Hippocampal formation (tissue), 2 donors: ENCODE results near the gene BPIFB6.

Source experiments
- DNase-seq, 2 donors: peaks; one replicate each; lab custom pipeline; 2025; lab: John Stamatoyannopoulos, UW

The BPIFB6 gene

DNA sequence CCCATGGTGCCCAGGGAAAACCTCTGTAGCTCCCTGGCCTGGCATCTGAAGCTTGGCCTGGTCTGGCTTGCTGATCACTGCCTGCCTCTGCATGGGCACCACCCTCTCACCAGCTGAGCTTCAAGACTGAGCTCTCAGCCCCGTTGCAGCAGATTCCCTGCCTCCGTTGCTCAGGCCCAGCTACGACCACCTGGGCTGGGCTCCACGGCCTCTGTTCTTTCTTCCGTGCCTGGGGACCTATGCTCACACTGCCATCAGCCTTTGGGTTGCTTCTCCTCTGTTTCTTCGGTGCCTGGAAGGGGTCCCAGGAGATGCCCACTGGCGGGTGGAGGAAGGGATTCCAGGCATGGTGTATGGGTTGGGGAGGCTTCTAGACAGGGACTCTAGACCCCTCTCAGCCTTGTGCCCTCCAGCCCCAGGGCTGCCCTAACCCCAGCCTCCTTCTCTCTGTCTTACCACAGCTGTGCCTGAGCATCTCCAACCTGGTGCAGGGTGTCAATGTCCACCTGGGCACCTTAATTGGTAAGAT is 14.8 kb upstream of the BPIFB6 start:
- no peak for DNase-seq

DNA sequence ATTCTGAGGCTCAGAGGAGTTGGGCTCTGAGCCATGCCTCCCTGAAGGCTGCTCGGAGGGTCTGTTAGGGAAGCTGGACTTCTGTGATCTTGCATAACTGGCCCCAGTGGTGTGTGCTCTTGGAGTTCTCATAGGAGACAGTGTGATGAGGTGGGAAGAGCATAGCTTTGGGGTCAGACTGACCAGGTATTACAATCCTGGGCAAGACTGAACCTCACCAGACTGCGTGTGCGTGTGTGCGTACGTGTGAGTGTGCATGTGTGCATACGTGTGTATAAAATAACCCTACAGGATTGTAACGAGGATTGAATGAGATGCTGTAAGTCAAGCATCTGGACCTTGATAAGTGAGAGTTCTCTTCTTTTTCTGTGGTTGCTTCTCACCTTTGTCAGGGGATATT is 13.9 kb upstream of the BPIFB6 start:
- no peak for DNase-seq

DNA sequence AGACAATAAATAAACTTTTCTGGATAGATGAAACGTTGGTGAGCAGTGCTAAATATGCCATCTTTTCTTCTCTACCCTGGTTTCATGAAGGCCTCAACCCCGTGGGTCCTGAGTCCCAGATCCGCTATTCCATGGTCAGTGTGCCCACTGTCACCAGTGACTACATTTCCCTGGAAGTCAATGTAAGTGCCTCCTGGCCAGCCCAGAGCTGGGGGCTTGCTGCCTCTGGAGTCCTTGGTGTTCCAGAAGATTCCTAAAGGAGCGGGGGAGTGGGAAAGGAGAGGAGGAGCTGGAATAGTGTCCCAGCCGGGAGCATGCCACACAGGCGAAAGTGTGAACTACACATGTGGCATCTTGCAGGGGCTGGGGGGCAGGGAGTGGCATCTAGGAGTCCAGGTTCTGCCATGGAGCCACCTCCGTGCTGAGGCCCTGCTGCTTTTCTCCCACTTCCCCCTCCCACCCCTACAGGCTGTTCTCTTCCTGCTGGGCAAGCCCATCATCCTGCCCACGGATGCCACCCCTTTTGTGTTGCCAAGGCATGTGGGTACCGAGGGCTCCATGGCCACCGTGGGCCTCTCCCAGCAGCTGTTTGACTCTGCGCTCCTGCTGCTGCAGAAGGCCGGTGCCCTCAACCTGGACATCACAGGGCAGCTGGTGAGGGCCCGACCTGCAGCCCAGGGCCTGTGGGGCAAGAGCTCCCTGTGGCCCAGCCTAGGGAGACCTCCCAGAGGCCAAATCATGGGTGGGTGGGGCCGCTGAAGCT is 13.1 kb upstream of the BPIFB6 start:
- DNase-seq = no peak

DNA sequence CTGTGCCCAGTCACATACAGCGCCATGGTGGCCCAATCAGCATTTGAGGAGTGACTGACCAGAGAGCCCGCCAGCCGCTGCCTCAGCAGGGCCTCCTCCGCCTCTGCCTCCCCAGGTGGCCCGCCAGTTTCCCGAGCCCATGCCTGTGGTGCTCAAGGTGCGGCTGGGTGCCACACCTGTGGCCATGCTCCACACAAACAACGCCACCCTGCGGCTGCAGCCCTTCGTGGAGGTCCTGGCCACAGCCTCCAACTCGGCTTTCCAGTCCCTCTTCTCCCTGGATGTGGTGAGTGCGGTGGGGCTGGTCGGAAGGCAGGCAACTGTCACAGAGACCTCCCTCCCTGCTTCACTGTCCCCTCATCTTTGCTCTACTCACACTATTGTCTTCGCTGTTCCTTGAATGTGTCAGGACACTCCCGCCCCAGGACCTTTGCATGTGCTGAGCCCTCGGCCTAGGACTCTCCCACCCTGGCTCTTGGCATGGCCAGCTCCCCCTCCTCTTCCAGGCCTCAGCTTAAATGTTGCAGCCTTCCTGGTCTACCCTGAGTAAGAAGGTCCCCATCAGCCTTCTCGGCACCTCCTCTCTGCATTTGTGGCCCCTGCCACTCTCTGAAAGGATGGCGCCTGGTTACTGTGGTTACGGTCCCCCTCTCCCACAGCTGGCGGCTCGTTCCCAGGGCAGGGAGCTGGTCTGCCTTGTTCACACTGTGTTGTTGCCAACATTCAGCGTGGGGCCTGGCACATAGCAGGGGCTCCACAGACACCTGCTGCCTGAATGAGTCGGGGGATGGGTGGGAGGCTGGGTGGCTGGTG is 11.8 kb upstream of the BPIFB6 start:
- no peak for DNase-seq

DNA sequence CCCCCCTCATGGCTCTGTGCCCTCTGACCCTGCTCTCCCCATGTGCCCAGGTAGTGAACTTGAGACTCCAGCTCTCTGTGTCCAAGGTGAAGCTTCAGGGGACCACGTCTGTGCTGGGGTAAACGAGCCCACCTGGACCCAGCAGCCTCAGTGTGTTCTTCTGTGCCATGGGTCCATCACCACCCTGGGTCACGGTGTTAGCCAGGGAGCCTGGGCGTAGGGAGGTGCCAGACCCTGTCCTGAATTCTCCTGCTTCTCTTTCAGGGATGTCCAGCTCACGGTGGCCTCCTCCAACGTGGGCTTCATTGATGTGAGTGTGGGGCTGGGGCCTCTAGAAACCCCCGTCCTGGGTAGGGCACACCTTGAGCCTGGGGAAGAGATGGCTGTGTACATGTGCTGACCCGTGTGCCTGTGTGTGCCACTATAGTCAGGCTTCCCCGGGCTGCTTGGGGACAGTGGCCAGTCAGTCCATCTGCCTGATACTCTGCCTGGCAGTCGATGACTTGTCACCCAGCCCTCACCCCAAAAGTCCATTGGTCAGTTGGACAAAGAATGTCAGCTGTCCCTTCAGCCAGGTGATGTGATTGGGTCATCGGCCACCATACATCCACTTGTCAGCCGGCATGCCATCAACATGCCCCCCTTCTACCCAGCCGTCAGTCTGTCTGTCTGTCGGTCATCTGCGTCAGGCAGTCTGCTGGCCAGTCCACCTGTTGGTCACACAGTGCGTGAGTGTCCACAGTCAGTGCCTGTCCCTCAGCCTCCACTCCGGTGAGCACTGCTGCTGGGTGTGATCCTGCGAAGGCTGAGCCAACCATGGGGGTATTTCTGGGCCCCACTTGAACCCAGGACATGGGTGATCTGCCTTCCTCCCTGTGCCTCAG is 10.9 kb upstream of the BPIFB6 start:
- DNase-seq = no peak

DNA sequence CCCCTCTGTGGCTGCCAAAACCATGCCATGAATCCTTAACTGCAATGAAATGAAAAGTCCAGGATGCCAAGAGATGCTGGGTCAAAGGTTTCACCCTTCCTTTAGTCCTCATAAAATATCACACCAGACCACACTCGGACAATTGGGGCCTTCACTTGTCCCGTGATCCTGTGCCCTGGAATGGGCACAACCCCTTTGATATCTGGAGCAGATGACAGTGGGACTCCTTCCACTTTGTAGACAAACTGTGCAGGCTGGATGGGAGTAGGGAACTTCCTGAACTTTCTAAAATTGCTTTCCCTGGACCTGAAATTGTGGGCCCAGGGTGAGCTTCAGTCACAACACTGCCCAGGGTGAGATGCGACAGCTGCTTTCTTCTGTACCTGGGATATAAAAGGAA is 9.6 kb upstream of the BPIFB6 start:
- DNase-seq = no peak

DNA sequence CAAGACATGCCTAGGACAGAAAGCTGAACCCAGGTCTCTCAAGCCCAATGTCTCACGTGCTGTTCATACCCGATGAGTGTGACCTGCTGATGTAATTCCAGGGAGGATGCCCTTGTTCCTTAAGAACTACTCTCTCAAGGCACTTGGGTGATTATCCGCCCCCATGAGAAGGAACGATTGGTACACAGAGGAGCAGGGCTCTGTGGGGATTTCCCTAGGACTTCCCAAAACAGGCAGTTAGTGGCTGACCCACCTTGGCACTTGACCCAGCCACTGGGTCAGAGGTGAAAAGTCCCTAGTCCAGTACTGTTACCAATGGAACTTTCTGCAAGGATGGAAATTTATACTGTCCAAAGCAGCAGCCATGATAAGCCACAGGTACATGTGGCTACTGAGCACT is 9.2 kb upstream of the BPIFB6 start:
- DNase-seq = no peak

DNA sequence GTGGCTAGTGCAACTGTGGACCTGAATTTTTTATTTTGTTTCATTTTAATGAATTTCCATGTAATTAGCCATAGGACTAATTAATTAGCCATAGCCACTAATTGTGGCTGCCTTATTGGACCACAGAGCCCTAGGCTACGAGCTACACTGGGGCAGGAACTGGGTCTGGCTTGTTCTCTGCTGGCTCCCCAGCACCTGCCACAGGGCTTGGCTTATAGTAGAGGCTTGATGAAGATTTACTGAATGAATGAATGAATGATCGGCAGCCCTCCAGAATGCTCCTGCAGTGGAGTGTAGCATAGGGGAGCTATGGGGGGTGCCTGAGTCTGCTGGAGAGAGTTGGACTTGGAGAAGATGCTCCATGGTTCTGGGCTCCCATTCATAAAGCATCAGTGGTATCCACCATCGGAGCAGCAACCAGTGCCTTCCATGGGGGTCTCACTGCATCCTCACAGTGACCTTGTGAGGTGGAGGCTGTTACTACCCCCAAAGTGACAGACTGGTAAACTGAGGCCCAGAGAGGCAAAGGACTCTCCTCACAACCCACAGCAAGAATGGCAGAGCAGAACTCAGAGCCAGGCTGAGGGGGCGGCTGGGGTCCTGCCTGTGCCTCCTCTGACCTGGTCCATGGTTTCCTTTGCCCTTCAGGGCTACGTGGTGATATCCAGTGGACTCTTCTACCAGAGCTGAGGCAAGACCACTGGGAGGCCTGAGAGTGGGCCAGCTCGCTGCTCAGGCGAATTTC is 8.6 kb upstream of the BPIFB6 start:
- no peak for DNase-seq

DNA sequence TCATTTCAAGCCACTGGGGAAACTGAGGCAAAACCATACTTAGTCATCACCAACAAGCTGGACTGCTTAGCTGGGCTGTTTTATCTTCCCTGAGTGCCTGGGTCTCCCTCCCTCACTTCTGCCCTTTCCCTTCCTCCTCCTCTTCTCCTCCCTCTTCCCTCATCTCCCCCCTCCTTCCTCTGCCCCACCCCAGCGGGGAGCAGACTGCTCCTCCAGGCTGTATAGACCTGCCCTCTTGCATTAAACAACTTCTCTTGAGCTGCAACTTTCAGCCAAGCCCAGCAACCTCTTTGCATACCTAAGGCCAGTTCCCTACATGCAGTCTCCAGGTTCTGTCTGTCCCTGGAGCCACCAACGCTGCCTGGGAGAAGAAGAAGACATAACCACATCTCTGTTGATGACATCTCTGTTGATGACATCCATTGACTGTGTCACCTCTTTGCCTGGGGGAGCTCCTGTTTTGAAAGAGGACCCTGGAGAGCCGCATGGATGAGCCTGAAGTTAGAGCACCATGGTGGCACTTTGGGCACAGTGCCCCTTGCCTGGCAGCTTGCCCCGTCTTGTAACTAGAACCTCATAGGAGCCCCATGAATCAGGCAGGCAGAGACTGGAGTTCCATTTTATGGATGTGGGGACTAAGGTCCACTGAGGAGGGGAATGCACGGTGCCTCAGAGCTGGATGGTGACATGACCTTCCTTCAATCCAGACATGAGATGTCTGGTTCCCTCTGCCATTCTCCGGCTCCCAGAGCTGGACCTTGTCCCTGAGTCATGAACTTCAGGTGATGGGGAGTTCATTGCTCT is 7.8 kb upstream of the BPIFB6 start:
- DNase-seq = no peak

DNA sequence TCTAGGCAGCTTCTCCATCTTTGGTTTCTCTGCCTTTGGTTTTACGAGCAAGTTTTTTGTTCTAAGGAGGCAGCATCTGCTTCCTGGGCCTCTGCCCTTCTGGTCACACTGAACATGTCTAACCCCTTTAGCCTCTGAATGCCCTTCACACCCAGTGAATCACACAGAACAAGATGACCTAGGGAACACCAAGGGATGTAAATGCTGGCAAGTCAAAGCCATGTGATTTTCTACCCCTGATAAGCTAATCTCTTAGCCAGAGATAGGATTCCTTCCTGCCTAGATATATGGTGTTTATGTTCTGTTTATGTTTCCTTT is 7.2 kb upstream of the BPIFB6 start:
- no peak for DNase-seq

DNA sequence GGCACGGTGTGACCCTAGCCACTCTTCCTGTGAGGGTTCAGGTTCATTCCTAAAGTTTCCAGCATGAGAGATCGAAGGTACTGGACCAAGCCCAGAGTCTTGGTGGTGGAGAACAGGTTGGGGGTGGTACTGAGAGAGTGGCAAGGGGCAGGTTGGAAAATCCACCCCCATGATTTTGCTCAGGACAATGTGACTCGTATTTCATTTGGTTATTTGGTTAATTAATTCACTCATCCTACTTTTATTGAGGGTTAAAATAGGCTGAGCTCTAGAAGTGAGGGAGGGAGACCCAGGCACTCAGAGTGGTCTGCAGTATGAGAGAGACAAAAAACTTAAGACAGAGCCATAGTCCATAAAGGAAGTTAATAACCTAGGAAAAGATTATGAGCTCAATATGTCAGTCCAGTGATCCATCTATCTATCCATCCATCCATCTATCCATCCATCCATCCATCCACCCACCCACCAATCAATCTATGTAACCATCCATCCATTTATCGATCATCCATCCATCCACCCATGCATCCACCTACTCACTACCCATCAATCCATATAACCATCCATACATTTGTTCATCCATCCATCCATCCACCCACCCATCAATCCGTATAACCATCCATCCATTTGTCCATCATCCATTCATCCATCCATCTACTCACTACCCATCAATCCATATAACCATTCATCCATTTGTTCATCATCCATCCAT is 6.7 kb upstream of the BPIFB6 start:
- DNase-seq = no peak

DNA sequence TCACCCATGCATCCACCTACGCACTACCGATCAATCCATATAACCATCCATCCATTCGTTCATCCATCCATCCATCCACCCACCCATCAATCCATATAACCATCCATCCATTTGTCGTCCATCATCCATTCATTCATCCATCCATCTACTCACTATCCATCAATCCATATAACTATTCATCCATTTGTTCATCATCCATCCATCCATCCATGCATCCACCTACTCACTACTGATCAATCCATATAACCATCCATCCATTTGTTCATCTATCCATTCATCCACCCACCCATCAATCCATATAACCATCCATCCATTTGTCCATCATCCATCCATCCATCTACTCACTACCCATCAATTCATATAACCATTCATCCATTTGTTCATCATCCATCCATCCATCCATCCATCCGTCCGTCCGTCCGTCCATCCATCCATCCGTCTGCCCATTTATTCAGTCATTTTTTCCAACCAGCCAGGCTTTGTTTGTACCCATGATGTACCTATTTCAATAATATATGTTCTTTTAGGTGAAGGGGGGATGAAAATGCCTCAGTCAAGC is 6.1 kb upstream of the BPIFB6 start:
- no peak for DNase-seq

DNA sequence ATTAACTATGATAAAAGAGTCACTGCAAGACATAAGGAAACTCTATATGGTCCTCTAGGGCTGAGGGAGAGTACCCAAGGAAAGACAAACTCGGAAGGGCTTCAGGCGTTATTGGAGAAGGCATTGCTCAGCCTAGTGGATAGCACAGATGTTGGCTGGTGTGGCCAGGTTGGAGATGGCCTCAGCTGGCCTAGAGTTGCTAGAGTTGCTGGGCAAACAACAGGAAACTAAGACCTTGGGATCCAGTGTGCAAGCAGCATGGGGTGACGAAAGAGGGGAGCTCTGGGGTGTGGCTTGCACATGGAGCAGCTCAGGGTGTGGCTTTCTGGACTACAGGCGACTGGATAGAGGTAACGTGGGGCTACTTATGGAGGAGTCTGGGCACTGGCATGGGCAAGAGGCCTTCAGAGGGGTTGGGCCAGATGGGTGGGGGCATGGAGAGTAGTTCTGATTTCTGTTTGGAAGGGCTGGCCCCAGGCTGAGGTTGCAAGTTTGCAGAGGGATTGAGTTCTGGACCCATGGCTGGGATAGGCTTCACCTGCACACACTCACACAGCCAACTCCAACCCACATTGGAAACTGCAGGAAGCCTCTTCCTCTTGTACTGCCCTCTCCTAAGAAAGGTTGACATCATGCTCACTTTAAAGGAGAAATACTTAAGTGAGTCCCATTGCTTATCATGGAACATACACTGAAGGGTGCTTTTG is 5.2 kb upstream of the BPIFB6 start:
- DNase-seq = no peak

DNA sequence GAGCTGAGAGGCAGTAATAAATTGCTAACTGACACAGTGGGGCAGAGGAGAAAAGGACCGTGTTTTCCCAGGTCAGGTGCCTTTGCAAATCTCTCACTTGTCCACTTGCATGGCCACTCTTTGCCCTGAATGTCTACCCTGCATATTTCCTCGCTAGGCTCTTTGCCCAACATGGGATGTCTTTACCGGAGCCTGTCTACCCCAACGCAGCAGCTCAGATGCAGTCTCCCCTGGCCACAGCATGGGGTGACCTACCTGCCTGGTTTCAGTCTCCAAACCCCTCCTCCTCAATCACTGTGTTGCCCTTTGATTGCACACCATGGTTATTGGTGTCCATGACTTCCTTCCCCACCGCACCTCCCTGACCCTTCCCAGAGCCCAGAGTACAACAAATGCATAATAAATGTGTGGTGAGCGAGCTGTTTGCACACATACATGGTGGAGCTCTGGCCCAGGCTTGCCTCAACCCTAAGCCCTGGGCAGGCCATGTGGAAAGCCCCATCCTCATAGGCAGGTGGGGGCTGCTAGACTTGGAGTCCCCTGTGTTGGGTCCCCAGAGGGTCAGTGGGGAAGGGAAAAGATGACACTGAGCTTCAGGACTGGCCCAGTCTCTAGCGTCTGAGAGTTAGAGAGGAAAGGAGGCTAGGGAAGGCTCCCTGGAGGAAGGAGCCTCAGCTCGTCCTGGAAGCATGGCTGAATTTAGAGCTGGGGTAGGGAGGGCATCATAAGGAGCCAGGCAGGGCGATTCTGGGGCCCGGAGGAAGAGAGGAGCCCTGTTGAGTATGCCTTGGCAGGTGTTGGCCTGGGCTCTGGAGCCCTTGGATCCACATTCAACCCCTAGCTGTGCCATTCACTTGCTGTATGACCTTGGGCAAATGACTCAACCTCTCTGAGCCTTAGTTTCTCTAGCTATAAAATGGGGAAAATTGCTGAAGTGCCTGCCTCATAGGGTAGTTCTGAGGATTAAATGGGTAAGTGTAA is 4.4 kb upstream of the BPIFB6 start:
- DNase-seq = no peak

DNA sequence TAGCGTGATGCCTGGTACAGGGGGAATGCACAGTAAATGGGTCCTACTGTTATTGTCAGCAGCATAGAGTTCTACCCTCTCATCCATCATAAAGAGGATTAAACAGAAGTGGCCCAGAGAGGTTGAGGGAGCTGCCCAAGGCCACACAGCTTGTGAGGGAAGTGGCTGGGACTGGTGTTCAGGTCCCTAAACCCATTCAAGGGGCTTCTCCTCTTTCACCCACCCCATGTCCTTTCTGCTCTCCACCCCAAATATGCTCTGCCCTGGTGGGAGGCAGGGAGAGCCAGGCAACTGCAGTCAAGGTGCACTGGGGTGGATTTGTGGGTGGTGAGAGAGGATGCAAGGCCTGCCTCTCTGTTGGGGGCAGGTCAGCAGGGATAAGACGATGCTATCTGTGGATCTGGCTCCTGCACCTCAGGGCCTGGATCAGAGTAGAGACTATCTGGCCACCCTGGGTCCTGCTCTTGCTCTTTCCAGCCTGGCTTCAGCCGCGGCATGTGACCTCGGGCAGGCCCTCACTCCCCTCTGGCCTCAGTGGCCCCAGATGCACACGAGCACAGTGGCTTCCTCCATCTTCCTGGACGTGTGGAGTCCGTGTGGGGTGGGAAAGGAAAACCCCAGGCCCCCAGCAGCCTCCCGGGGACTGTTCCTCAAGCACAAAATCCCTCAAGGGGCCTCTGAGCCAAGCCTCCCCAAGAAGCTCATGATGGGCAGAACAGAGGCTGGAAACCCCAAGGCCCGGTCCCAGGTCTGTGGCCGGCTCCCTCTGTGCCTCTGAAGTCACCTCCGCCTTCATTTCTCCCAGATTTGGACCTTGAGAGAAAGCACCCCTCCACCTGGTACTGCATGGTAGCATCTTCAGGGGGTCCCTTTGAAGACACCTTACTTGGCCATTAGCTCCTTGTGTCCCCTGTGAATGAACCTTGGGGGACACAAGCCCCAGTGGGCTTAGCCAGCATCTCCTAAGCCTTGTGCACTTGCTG is 3.4 kb upstream of the BPIFB6 start:
- DNase-seq = no peak

DNA sequence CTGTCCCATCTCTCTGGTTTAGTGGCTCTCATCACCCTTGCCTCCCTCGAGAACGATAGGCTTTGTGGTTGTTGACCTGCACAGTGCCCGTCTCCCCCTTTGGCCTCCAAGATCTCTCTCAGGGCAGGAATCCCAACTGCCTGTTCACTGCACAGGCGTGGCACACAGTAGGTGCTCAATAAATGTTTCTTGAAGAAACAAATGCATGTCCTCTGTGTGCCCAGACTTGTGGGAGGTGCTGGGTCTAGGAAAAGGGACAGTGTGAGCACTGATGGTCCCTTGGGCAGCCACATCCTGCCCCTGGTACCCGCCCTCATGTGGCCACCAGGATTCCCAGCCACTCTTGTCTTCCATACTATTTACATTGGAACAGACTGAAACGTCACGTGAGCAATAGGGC is 2.6 kb upstream of the BPIFB6 start:
- no peak for DNase-seq

DNA sequence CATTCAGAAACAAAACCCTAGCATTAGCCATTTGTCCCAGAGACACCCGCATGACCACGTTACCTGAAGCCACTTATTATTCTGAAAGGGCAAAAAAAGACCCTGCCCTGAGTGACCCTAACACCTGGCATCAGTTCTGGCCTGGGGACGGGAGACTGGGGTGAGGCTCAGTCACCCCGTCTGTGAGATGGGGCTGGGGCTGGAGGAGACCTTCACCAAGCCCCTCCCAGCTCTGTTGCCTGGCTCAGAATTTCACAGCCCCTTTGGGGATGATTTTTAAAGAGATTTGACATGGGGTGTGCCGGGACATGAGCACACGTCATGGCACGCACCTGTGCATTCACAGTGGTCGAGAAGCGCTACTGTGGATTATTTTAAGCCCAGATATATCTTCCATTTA is 1.4 kb upstream of the BPIFB6 start:
- DNase-seq = no peak
